Activated CD4-positive, alpha-beta T cell treated with anti-CD3 and anti-CD28 coated beads for 1 hour (primary cell): ENCODE data around the gene NMNAT3.

Source experiments
- DNase-seq: peaks from one replicate; pipeline ENCODE4 v3.0.0-alpha.2; 2020

Gene NMNAT3

GRCh38 chr3:139574026-139574947 lies 103.5 kb downstream of the NMNAT3 start:
- DNase-seq, result no peak

GRCh38 chr3:139572847-139573672 lies 104.7 kb downstream of the NMNAT3 start:
- no peak for DNase-seq

GRCh38 chr3:139571711-139572110 lies 106.1 kb downstream of the NMNAT3 start:
- DNase-seq, result no peak

- DNase-seq, result no peak
These were observed 113.4 kb downstream of the NMNAT3 start for GRCh38 chr3:139564294-139564861.

DNA sequence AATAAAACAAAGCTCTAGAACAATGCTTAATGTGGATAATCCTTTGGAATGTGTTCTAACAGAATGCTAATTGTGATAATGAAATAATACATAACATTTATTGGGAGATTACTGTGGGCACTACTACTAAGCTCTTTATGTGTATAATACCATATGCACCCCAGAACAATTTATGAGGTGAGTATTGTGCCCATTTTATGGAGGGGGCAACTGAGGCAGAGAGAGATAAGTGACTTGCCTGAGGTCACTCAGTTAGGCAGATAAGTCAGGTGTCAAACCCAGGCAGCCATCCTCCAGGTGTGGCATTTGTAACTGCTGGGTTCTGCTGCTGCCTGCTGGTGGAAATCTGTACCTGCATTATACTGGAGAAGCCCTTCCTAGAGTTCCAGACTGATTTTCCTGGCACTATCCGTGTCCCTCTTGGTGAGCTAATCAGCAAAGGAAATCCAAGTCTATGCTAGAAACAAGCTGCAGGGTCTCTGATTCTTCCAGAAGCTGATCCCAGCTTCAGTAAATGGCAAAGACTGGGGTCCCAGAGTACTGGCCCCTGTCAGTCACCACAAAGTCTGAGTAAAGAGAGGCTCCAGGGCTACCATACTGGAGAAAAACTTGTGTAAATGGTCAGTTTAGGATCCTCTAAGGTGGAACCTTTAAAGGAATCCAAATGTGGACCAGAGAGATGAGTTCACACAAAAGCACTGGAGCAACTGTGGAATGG lies 115.7 kb downstream of the NMNAT3 start:
- DNase-seq, result no peak

- DNase-seq, result no peak
These were observed 116.4 kb downstream of the NMNAT3 start for GRCh38 chr3:139561255-139561817.

DNA sequence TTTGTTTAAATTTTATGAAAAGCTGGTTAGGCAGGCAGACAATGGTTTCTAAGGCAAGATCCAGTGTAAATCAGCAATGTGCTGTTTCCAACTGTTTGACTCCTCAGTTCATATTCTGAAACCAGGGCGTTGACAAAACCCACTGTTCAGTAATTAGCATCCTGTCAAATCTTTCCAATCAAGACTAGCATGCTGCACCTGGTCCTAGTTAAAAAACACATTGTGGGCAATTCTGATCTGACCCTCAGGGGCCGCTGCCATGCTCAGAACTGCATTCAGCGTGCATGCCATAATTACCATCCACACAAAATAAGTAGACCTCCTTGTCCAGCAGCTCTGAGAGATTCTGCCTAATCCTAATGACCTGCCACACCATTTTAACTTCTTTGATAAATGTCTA lies 117.4 kb downstream of the NMNAT3 start:
- no peak for DNase-seq

GRCh38 chr3:139559541-139559940 lies 118.2 kb downstream of the NMNAT3 start:
- DNase-seq, result no peak

DNA sequence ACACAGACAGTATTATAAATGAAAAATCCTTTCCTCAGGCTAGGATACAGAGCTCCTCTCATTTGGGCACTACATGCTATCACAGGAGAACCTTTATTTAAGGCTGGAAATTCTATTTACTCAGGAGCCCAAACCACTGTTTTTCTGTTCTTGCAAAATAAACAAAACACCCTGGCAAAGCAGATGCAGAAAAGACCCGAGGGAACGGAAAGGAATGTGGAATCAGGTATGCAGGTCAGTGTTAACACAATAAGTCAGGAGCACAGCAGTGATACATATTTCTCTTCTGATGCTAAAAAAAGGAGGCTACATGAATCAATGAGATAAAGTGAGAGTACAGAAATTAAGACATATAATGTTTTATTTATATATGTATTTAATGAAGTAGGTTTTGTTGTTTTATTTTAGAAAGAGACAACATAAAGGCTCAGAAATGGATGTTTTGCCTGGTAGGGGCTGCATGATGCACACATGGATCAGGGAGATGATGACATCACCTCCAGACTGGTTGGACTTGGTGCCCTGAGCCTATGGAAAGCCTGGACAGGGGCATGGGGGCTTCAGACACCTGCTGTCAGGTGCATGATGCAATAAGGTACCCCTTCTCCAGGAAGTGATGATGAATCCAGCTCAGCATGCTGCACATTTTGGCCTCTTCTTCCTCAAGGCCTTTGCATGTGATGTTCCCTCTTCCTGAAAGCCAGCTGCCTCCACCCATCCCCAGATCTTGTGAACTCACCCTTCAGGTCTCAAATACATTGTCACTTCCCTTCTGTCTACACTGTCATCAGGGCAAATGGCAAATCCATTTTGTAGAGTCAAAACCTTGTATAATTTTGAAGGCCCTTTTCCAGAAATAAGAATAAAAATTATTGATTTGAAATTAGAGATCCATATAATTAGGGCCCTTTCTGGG lies 119.2 kb downstream of the NMNAT3 start:
- DNase-seq, result no peak

GRCh38 chr3:139557041-139557440 lies 120.7 kb downstream of the NMNAT3 start:
- DNase-seq, result no peak

DNA sequence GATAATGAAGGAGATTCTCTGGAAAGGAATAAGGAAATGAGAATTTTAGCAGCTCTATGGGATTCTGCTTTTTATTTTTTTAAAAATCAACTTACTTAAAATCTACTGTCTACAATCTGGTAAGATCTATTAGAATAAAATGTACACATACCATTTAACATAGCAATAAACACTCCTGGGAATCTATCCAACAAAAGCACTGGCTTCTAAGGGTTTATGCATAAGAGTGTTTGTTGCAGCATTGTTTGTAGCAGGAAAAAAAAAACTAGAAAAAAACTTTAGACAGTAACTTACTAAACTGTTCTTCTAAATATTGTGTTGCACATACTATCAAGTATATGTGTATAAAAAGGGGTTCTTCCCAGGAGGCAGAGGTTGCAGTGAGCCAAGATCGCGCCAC lies 122.5 kb downstream of the NMNAT3 start:
- no peak for DNase-seq

DNA sequence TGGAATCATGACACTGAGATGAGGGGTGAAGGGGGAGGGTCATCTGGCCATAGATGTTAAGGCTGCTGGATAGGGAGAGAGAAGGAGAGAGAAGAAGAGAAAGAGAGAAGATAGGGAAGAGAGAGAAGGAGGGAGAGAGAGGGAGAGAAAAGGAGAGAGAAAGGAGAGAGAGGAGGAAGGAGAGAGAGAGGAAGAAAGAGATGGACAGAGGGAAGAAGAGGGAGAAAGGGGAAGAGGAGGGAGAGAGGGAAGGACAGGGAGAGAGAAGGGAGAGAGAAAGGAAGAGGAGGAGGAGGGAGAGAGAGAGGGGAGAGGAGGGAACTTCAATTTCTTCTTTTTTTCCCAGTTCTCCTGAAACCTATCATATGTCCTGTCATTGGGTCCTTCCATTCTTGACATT lies 123.1 kb downstream of the NMNAT3 start:
- DNase-seq, result no peak

DNA sequence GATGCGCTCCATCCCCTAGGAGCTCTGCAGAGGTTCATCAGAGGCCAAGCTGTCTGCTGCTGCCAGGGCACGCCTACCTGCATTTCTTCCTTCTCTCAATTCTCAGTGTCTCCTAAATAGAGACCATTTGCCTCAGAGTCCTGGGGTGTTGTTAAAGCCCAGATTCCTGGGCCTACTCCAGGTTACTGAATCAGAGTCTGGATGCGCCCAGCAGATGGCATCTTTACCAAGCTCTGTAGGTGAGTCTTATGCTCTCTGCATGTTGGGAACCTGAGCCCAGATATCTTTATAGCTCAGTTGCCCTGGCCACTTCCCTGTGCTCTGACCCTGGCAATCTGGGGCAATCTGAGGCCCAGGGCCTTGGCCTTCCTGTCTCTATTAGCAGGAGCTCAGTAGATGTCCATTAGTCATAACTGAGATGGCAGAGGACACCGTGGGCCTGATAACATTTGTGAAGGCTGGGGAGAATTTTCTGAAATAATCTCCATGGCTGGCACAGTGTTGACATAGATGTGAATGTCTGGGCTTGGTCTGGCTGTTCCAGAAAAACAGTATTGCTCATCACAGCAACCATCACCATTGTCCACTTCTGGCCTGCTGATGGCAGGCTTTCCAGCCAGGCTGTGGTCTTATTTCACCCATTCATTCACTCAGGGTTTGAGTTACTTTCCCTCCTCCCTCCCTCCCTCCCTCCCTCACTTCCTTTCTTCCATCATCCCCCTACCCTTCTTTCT lies 125.0 kb downstream of the NMNAT3 start:
- DNase-seq, result no peak

GRCh38 chr3:139548801-139549200 lies 129.0 kb downstream of the NMNAT3 start:
- DNase-seq, result no peak

- DNase-seq, result no peak
These were observed 130.1 kb downstream of the NMNAT3 start for GRCh38 chr3:139547666-139548065.

- no peak for DNase-seq
These were observed 131.0 kb downstream of the NMNAT3 start for GRCh38 chr3:139546772-139547171.

DNA sequence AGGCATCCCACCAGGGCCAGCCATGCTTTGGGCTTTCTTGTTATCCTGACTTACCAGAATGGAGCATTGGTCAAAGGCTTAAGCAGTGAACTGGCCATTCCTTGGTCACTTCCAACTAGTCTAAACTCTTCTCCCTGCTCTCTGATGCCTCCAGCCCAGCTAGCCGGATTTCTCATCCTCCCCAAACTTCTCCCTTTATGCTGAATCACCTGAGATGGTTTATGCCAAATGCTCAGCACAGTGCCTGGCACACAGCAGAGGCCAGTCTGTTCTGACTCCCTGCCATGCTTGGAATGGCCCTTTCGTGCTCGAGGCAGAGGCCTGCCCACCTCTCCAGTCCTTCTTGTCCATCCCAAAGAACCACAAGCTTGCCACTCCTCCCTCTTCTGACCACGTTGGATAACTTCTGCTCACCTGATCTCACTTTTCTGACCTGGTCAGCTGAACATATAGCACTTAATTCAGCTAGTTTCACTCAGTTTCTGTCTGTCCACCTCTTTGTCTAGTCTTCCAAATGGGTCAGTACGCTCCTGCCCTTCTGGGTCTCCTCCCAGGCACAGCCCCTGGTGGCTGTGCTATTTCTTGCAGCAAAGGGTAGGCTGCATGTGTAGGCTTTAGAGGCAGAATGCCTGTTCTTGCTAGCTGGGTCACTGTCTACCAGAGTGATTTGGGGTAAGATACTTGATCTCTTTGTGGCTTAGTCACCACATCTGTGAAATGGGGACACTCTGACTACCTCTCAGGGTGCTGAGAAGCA lies 136.1 kb downstream of the NMNAT3 start:
- no peak for DNase-seq

DNA sequence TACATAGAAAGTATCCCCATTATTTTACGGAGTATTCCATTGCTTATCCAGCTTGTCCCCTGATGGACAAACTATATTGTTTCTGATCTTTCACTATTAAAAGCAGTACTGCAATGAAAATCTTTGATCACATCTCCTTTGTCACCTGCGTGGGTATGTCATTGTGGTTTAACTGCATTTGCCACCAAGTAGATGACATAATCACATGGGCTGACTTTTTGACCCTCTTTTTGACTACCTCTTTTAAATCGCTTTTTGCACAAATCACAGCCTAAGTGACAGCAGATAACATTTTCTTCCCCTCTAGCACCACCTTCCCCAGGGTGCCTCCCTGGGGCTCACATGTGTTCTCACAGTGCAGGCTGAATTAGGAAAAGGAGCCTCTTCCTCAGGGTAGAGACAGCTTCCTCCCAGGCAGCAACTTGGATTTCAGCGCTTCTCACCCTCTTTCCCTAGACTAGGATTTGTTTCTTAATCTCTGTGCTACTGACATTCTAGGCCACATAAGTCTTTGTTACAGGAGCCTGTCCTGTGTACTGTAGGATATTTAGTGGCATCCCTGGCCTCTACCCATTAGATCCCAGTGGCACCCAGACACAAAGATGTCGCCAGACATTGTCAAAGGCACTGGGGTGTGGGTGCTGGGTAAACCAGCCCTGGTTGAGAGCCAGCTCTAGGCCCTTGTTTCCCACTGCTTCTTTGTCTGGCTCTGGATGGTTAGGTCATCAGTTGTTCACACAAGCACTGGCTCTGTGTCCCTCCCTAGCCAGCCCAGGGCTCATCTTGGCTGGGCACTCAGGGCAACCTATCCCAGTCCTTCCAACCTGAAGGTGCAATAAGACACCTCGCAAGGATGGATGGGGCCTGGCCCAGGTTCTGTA lies 136.9 kb downstream of the NMNAT3 start:
- no peak for DNase-seq

- DNase-seq, result no peak
These were observed 139.0 kb downstream of the NMNAT3 start for GRCh38 chr3:139538733-139539132.
